ENCODE data around the gene TCEA2. TPM values are rescaled to one million over a fixed set of nuclear protein-coding genes. Genes with fewer than 3 reads are reported as not detected.

The TCEA2 gene
- total and polyA plus RNA-seq, 2 of the 13 experiments (the other 11 are each of a cell fraction or from before 2014, with no cell fraction given) = 28.1 to 33.7 TPM

GRCh38 chr20:64082126-64082731 is 19.2 kb downstream of the TCEA2 start (continued):
- TF ChIP-seq HMG20B (CRISPR knock-in tag; conservative IDR thresholded peaks at IDR 0.05) = peak; percentile 69; the same call in 1 of the 2 replicates
- TF ChIP-seq SALL1 (CRISPR knock-in tag; IDR thresholded peaks at IDR 0.05) = 0 out of 2 replicates have a peak, but pooled peaks have one; percentile 37
- 0 out of 2 replicates have a peak, but pooled peaks have one; percentile 14 for TF ChIP-seq ZNF788 (CRISPR knock-in tag; IDR thresholded peaks at IDR 0.05; ENCODE audit: borderline replicate concordance)
- 0 out of 2 replicates have a peak, but pooled peaks have one; percentile 16 for TF ChIP-seq ELF3 (CRISPR knock-in tag; IDR thresholded peaks at IDR 0.05)
- TF ChIP-seq XRCC5 (optimal IDR thresholded peaks at IDR 0.05; ENCODE audit: low read length) = no peak
- TF ChIP-seq ZNF761 (CRISPR knock-in tag; conservative IDR thresholded peaks at IDR 0.05) = 0 out of 2 replicates have a peak, but pooled peaks have one; percentile 30
- TF ChIP-seq YEATS2 (CRISPR knock-in tag; IDR thresholded peaks at IDR 0.05; ENCODE audit: borderline replicate concordance) = peak; percentile 46; the same call in 1 of the 2 replicates
- peak; percentile 34; the same call in 1 of the 2 replicates for TF ChIP-seq TAF1 (CRISPR knock-in tag; IDR thresholded peaks at IDR 0.05)
- 0 out of 2 replicates have a peak, but pooled peaks have one; percentile 16 for TF ChIP-seq NR3C1 (CRISPR knock-in tag; IDR thresholded peaks at IDR 0.05)
- TF ChIP-seq ZIK1 (CRISPR knock-in tag; IDR thresholded peaks at IDR 0.05; ENCODE audit: borderline replicate concordance, low read depth) = 0 out of 2 replicates have a peak, but pooled peaks have one; percentile 16
- TF ChIP-seq HNF1A (IDR thresholded peaks at IDR 0.05; ENCODE audit: low read depth) = no peak
- TF ChIP-seq HNF1A (CRISPR knock-in tag; IDR thresholded peaks at IDR 0.05; ENCODE audit: borderline replicate concordance) = no peak
- no peak for TF ChIP-seq AKAP8 (CRISPR knock-in tag; IDR thresholded peaks at IDR 0.05)
- 0 out of 2 replicates have a peak, but pooled peaks have one; percentile 37 for TF ChIP-seq KLF12 (CRISPR knock-in tag; IDR thresholded peaks at IDR 0.05; ENCODE audit: borderline replicate concordance)
- no peak for TF ChIP-seq TBX3 (IDR thresholded peaks at IDR 0.05; ENCODE audit: borderline replicate concordance)
- TF ChIP-seq PAF1 (CRISPR knock-in tag; IDR thresholded peaks at IDR 0.05) = no peak
- no peak for TF ChIP-seq E2F2 (CRISPR knock-in tag; IDR thresholded peaks at IDR 0.05; ENCODE audit: borderline replicate concordance)
- no peak for TF ChIP-seq ZNF512B (CRISPR knock-in tag; IDR thresholded peaks at IDR 0.05; ENCODE audit: borderline replicate concordance)
- 0 out of 2 replicates have a peak, but pooled peaks have one; percentile 25 for TF ChIP-seq ZBTB14 (CRISPR knock-in tag; IDR thresholded peaks at IDR 0.05)
- TF ChIP-seq FOXK1 (CRISPR knock-in tag; IDR thresholded peaks at IDR 0.05; ENCODE audit: borderline replicate concordance, low read depth) = peak; percentile 85; the same call in 1 of the 2 replicates
